Colonic mucosa (tissue), 4 donors: ENCODE measurements around the gene ITGAX. TPM values are rescaled to one million over a fixed set of nuclear protein-coding genes. Genes with fewer than 3 reads are reported as not detected.

Experiments
- DNase-seq: peaks from one replicate; pipeline ENCODE4 v3.0.0-alpha.2; 2020
- H3K27ac ChIP-seq: fragments of 200-600 bp; one replicate; pipeline ENCODE4 v1.8.0; 2021
- H3K27me3 ChIP-seq: fragments of 200-600 bp; one replicate; pipeline ENCODE4 v1.8.0; 2021
- H3K36me3 ChIP-seq: fragments of 200-600 bp; one replicate; pipeline ENCODE4 v1.8.0; 2021
- H3K4me1 ChIP-seq: fragments of 200-600 bp; one replicate; pipeline ENCODE4 v1.8.0; 2021; ENCODE audit warnings: mild to moderate bottlenecking
- H3K4me3 ChIP-seq: fragments of 200-600 bp; one replicate; pipeline ENCODE4 v1.8.0; 2021
- H3K9ac ChIP-seq, 2 donors: one replicate each; pipeline ENCODE4 v1.7.0; 2013; ENCODE audit warnings: control low read depth in 2 of 2, low read depth in 2 of 2, low read length in 2 of 2
- H3K9me3 ChIP-seq: fragments of 200-600 bp; one replicate; pipeline ENCODE4 v1.8.0; 2021
- intact Hi-C: fragments of 100-400 bp; cut with DNase I; formaldehyde crosslinking; loops from one replicate; pipeline ENCODE4 v1.14.1; 2022
- total RNA-seq, 2 donors: library from RNA; stranded (reverse); fragmentation: NEBNext Ultra II Directional in 1 of 2; extraction: Animal tissue kit (Norgen Biotek cat#: 25700) in 1 of 2; gene quantifications; one replicate each; pipeline ENCODE4 v1.2.1, GENCODE V29; 2021
- TF ChIP-seq, protein P1 (sequence below): fragments of 200-600 bp; IDR thresholded peaks from one replicate; pipeline ENCODE4 v1.8.0; 2022; ENCODE audit warnings: antibody characterized with exemption, mild to moderate bottlenecking
- donor health status: healthy.
- donor health status: DM: no; HTN: no; CAD: no.
- donor health status: DM: no; HTN: no; CAD: no.

The ITGAX gene
- total RNA-seq, 2 donors from 2014 or later = 1.4 to 5.9 TPM

DNA sequence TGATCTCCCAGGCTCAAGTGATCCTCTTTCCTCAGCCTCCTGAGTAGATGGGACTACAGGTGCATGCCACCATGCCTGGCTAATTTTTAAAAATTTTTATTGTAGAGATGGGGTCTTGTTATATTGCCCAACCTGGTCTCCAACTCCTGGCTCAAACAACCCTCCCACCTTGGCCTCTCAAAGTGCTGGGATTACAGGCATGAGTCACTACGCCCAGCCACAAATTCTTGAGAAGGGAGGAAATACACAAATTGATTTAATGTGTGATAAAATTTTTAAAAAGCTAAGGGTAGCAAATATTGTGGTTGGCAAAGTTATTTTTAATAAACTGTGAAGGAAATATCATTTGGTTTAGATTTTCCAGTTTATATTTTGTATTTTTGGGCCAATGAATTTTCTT lies 47.7 kb downstream of the ITGAX start:
- no peaks in the 10 kb centered on the region for H3K4me1 ChIP-seq
- H3K4me3 ChIP-seq = no peak overlapping the region
- H3K27me3 ChIP-seq = no peaks in the 10 kb centered on the region
- DNase-seq = no peak
- H3K9ac ChIP-seq = no peak overlapping the region
- H3K27ac ChIP-seq = no peak overlapping the region
- intact Hi-C loops = no loop called here
- H3K36me3 ChIP-seq = no peaks in the 10 kb centered on the region
- H3K9me3 ChIP-seq = no peaks in the 10 kb centered on the region
- TF ChIP-seq, protein P1, sequence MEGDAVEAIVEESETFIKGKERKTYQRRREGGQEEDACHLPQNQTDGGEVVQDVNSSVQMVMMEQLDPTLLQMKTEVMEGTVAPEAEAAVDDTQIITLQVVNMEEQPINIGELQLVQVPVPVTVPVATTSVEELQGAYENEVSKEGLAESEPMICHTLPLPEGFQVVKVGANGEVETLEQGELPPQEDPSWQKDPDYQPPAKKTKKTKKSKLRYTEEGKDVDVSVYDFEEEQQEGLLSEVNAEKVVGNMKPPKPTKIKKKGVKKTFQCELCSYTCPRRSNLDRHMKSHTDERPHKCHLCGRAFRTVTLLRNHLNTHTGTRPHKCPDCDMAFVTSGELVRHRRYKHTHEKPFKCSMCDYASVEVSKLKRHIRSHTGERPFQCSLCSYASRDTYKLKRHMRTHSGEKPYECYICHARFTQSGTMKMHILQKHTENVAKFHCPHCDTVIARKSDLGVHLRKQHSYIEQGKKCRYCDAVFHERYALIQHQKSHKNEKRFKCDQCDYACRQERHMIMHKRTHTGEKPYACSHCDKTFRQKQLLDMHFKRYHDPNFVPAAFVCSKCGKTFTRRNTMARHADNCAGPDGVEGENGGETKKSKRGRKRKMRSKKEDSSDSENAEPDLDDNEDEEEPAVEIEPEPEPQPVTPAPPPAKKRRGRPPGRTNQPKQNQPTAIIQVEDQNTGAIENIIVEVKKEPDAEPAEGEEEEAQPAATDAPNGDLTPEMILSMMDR = no peak

DNA sequence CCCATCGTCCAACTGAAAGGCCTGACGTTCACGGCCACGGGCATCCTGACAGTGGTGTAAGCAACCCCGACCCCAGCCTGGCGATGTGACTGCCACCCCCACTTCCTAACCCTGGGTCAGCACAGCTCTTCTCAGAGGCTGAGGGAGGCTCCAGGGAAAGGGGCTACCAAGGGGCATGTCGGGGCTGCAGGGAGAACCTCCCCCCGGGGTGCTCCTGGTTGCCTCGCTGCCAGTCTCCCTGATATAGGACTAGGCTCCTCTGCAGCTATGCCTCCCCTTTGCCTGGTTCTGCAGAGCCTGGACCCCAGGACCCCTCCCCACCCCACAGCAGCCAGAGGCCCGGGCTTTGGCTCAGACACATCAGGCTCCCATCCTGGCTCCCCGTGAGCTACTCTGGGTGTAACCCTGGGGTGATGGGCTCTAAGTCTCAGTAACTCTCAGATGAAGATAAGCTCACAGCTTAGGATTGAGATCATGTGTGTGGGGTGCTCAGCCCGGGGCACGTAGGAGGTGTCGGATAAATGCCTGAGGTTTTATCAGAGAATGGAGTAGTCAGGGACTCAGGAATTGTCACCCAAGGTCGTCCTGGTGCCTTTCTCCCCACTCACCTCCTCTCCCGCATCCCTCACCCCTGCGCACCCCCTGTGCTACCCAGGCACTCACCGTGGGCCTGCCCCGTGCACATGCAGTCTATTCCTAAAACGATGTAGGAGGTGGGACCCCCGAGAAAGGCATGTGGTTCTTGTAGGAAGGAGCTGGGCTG lies 48.8 kb downstream of the ITGAX start:
- Histone ChIP-seq H3K4me3 (no peak overlapping the region), H3K9ac (no peak overlapping the region), H3K27me3 (no peaks in the 10 kb centered on the region), H3K36me3 (no peaks in the 10 kb centered on the region), H3K4me1 (no peaks in the 10 kb centered on the region), H3K9me3 (no peaks in the 10 kb centered on the region), H3K27ac (no peak overlapping the region)
- DNase-seq = no peak
- intact Hi-C loops = no loop called here
- TF ChIP-seq, protein P1 = no peak

DNA sequence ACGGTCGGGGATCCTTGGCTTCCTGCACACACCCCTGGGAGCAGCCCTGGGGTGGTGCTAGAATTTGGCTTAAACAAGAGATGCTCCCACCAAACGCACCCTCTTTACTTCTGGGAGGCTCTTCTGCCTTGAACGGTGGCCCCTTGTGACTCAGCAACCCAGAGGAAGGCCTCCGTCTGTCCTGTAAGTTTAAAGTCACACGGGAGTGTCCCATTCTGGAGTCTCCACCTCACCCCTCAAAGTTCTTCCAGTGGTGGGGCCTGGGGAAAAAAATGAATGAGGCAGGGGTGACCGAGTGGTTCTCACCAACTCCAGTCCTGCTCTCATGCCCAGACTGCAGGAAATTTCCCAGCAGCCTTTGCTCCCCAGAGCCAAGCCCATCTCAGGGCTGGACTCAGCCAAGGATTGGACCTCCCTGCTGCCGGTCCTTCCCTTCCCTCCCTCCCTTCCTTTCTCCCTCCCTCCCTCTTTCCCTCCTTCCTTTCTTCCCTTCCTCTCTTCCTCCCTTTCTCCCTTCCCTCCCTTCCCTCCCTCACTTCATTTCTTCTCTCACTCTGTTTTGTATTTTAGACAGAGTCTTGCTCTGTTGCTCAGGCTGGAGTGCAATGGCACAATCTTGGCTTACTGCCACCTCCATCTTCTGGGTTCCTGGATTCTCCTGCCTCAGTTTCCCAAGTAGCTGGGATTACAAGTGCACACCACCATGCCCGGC lies 49.5 kb downstream of the ITGAX start:
- TF ChIP-seq, protein P1 = no peak
- Histone ChIP-seq H3K9ac (no peak overlapping the region), H3K4me1 (no peaks in the 10 kb centered on the region), H3K9me3 (no peaks in the 10 kb centered on the region), H3K27me3 (no peaks in the 10 kb centered on the region), H3K4me3 (no peak overlapping the region), H3K36me3 (no peaks in the 10 kb centered on the region), H3K27ac (no peak overlapping the region)
- intact Hi-C loops = no loop called here
- DNase-seq = no peak

DNA sequence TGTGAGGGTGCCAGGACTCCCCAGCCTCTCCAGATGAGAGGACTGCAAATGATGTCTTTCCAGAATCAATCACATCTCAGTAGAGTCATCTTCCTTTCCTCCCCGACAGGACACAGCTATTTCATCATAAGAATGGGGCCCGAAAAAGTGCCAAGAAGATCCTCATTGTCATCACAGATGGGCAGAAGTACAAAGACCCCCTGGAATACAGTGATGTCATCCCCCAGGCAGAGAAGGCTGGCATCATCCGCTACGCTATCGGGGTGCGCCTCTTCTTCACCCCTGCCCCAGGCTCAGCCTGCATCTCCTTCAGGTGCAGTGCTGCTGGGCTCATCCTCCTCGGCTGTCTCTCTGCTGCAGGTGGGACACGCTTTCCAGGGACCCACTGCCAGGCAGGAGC lies 52.4 kb downstream of the ITGAX start:
- H3K27ac ChIP-seq = no peak overlapping the region
- no peaks in the 10 kb centered on the region for H3K4me1 ChIP-seq
- no peak overlapping the region for H3K9ac ChIP-seq
- no peaks in the 10 kb centered on the region for H3K36me3 ChIP-seq
- no peaks in the 10 kb centered on the region for H3K9me3 ChIP-seq
- no peak for DNase-seq
- H3K27me3 ChIP-seq = no peaks in the 10 kb centered on the region
- TF ChIP-seq, protein P1 = no peak
- H3K4me3 ChIP-seq = no peak overlapping the region
- intact Hi-C loops = no loop called here

DNA sequence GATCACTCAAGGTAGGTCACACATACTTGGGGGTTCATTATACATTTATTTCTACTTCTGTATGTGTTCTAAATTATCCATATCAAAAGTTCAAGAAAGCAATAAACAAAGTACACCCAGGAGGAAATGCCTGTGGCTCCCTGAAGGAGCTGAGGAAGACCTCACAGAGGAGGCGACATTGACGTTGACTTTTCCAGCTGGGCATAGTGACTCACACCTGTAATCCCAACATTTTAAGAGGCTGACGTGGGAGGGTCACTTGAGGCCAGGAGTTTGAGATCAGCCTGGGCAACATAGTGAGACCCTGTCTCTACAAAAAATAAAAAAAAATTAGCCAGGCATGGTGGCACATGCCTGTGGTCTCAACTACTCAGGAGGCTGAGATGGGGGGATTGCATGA lies 54.5 kb downstream of the ITGAX start:
- Histone ChIP-seq H3K27me3 (no peaks in the 10 kb centered on the region), H3K4me3 (no peak overlapping the region), H3K9ac (no peak overlapping the region), H3K4me1 (no peaks in the 10 kb centered on the region), H3K36me3 (no peaks in the 10 kb centered on the region), H3K27ac (no peak overlapping the region), H3K9me3 (no peaks in the 10 kb centered on the region)
- TF ChIP-seq, protein P1 = no peak
- intact Hi-C loops = no loop called here
- DNase-seq = no peak
